NCI-H460 (cell line): ENCODE data around the gene GZMA. TPM values are rescaled to one million over a fixed set of nuclear protein-coding genes. Genes with fewer than 3 reads are reported as not detected.

Experiments
- total RNA-seq: library from RNA; depleted of rRNA; stranded (reverse); fragments of >200 nt; shearing (Covaris generic); gene quantifications from 2 replicates; pipeline ENCODE4 v1.2.3, GENCODE V29; 2014; rRNA removed

GZMA gene
- total RNA-seq, 1 experiment from 2014 or later = not detected

Other genes starting within 250 kb of the GZMA start
- gene ESM1, start 117.1 kb upstream of the GZMA start, total RNA-seq = 22.7 and 25.6 TPM in 2 replicates
- not detected in 2 replicates for gene GZMK, start 78.4 kb upstream of the GZMA start, total RNA-seq
- gene GPX8, start 57.5 kb downstream of the GZMA start, total RNA-seq = 61.1 and 65.0 TPM in 2 replicates
- not detected in 2 replicates for gene CDC20B, start 70.5 kb downstream of the GZMA start, total RNA-seq
- 3.1 and 3.6 TPM in 2 replicates for gene MCIDAS, start 124.7 kb downstream of the GZMA start, total RNA-seq
- gene CCNO, start 131.0 kb downstream of the GZMA start, total RNA-seq = 8.0 and 8.5 TPM in 2 replicates
- gene DHX29, start 205.0 kb downstream of the GZMA start, total RNA-seq = 30.7 and 35.8 TPM in 2 replicates
- 107 and 128 TPM in 2 replicates for gene MTREX, start 205.3 kb downstream of the GZMA start, total RNA-seq